SK-N-SH treated with all-trans-retinoic acid at 6 μM for 48 hours (cell line): ENCODE results near the gene KIF26A.

Experiments
- ATAC-seq: fragments of 200-7000 bp; cut with Tn5 transposase; 3 replicates; pipeline ENCODE4 v1.9.1; 2020; ENCODE audit warnings: mild to moderate bottlenecking, moderate library complexity
- ARNTL ChIP-seq: fragments of 450-650 bp; formaldehyde crosslinking; IDR thresholded peaks from 2 replicates; pipeline ENCODE4 v1.5.0; 2020; ENCODE audit warnings: low read depth, mild to moderate bottlenecking, moderate library complexity, borderline replicate concordance
- BACH2 ChIP-seq: fragments of 250-450 bp; sonication (Bioruptor Pico); IDR thresholded peaks from 2 replicates; pipeline ENCODE4 v1.9.0; 2021; ENCODE audit warnings: mild to moderate bottlenecking, borderline replicate concordance
- CREB5 ChIP-seq: fragments of 250-450 bp; sonication (Bioruptor Pico); IDR thresholded peaks from 2 replicates; pipeline ENCODE4 v1.5.1; 2020; ENCODE audit warnings: low read depth, mild to moderate bottlenecking, moderate library complexity
- ESRRG ChIP-seq: fragments of 250-450 bp; sonication (Bioruptor Pico); IDR thresholded peaks from 2 replicates; pipeline ENCODE4 v1.6.1; 2021; ENCODE audit warnings: mild to moderate bottlenecking
- GLIS3 ChIP-seq: fragments of 250-450 bp; sonication (Bioruptor Pico); IDR thresholded peaks from 2 replicates; pipeline ENCODE4 v1.5.0; 2020; ENCODE audit warnings: mild to moderate bottlenecking, moderate library complexity
- OSR1 ChIP-seq: fragments of 250-450 bp; sonication (Bioruptor Pico); IDR thresholded peaks from 2 replicates; pipeline ENCODE4 v1.8.0; 2022; ENCODE audit warnings: moderate library complexity, mild to moderate bottlenecking, inconsistent platforms
- PPARA ChIP-seq: fragments of 250-450 bp; sonication (Bioruptor Pico); IDR thresholded peaks from 2 replicates; pipeline ENCODE4 v1.5.0; 2020; ENCODE audit warnings: mild to moderate bottlenecking, borderline replicate concordance
- SNAI2 ChIP-seq: fragments of 250-450 bp; sonication (Bioruptor Pico); IDR thresholded peaks from 2 replicates; pipeline ENCODE4 v1.5.0; 2020; ENCODE audit warnings: mild to moderate bottlenecking, moderate library complexity
- TCF4 ChIP-seq: fragments of 250-450 bp; sonication (Bioruptor Pico); IDR thresholded peaks from 2 replicates; pipeline ENCODE4 v1.8.0; 2021; ENCODE audit warnings: mild to moderate bottlenecking, moderate library complexity, borderline replicate concordance
- TOX ChIP-seq: fragments of 250-450 bp; sonication (Bioruptor Pico); IDR thresholded peaks from 2 replicates; pipeline ENCODE4 v1.8.0; 2021; ENCODE audit warnings: mild to moderate bottlenecking, moderate library complexity, borderline replicate concordance
- ZC3H10 ChIP-seq: fragments of 250-450 bp; sonication (Bioruptor Pico); IDR thresholded peaks from 2 replicates; pipeline ENCODE4 v1.5.1; 2021; ENCODE audit warnings: mild to moderate bottlenecking, moderate library complexity
- ZFP3 ChIP-seq: fragments of 250-450 bp; sonication (Bioruptor Pico); IDR thresholded peaks from 2 replicates; pipeline ENCODE4 v1.5.0; 2020; ENCODE audit warnings: mild to moderate bottlenecking, moderate library complexity
- ZFP30 ChIP-seq: fragments of 450-650 bp; formaldehyde crosslinking; IDR thresholded peaks from 2 replicates; pipeline ENCODE4 v1.5.0; 2022; ENCODE audit warnings: mild to moderate bottlenecking, moderate library complexity
- ZNF565 ChIP-seq: fragments of 450-650 bp; formaldehyde crosslinking; conservative IDR thresholded peaks from 2 replicates; pipeline ENCODE4 v1.5.0; 2020; ENCODE audit warnings: low read depth, mild to moderate bottlenecking, moderate library complexity
- ZNF70 ChIP-seq: fragments of 450-650 bp; formaldehyde crosslinking; IDR thresholded peaks from 2 replicates; pipeline ENCODE4 v1.5.0; 2020; ENCODE audit warnings: mild to moderate bottlenecking, moderate library complexity
- ZNF8 ChIP-seq: fragments of 450-650 bp; formaldehyde crosslinking; IDR thresholded peaks from 2 replicates; pipeline ENCODE4 v1.5.0; 2020; ENCODE audit warnings: mild to moderate bottlenecking, moderate library complexity
- TF ChIP-seq, protein P1 (sequence below): fragments of 250-450 bp; sonication (Bioruptor Pico); IDR thresholded peaks from 2 replicates; pipeline ENCODE4 v1.8.0; 2020; ENCODE audit warnings: mild to moderate bottlenecking, moderate library complexity, borderline replicate concordance
- TF ChIP-seq, protein P2 (sequence below): fragments of 250-450 bp; sonication (Bioruptor Pico); IDR thresholded peaks from 2 replicates; pipeline ENCODE4 v1.5.1; 2021; ENCODE audit warnings: mild to moderate bottlenecking, moderate library complexity

Gene KIF26A

GRCh38 chr14:104144911-104145825 lies 6.8 kb downstream of the KIF26A start:
- TF ChIP-seq ZC3H10 (CRISPR knock-in tag): no peak
- no peak for TF ChIP-seq TCF4 (CRISPR knock-in tag)
- ATAC-seq: no peak

- TF ChIP-seq ZFP30 (CRISPR knock-in tag): no peak
- no peak for TF ChIP-seq ZFP3 (CRISPR knock-in tag)
- no peak for TF ChIP-seq ESRRG (CRISPR knock-in tag)
- TF ChIP-seq GLIS3: no peak
- TF ChIP-seq ZNF565: no peak
- no peak for TF ChIP-seq ARNTL (CRISPR knock-in tag)
- TF ChIP-seq, protein P1, sequence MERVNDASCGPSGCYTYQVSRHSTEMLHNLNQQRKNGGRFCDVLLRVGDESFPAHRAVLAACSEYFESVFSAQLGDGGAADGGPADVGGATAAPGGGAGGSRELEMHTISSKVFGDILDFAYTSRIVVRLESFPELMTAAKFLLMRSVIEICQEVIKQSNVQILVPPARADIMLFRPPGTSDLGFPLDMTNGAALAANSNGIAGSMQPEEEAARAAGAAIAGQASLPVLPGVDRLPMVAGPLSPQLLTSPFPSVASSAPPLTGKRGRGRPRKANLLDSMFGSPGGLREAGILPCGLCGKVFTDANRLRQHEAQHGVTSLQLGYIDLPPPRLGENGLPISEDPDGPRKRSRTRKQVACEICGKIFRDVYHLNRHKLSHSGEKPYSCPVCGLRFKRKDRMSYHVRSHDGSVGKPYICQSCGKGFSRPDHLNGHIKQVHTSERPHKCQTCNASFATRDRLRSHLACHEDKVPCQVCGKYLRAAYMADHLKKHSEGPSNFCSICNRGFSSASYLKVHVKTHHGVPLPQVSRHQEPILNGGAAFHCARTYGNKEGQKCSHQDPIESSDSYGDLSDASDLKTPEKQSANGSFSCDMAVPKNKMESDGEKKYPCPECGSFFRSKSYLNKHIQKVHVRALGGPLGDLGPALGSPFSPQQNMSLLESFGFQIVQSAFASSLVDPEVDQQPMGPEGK (CRISPR knock-in tag): no peak
- TF ChIP-seq ZNF70 (CRISPR knock-in tag): no peak
- TF ChIP-seq SNAI2 (CRISPR knock-in tag): no peak
- TF ChIP-seq ZC3H10 (CRISPR knock-in tag): no peak
- no peak for TF ChIP-seq CREB5
- no peak for TF ChIP-seq OSR1 (CRISPR knock-in tag)
- TF ChIP-seq, protein P2, sequence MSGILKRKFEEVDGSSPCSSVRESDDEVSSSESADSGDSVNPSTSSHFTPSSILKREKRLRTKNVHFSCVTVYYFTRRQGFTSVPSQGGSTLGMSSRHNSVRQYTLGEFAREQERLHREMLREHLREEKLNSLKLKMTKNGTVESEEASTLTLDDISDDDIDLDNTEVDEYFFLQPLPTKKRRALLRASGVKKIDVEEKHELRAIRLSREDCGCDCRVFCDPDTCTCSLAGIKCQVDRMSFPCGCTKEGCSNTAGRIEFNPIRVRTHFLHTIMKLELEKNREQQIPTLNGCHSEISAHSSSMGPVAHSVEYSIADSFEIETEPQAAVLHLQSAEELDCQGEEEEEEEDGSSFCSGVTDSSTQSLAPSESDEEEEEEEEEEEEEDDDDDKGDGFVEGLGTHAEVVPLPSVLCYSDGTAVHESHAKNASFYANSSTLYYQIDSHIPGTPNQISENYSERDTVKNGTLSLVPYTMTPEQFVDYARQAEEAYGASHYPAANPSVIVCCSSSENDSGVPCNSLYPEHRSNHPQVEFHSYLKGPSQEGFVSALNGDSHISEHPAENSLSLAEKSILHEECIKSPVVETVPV (CRISPR knock-in tag): no peak
- TF ChIP-seq TCF4 (CRISPR knock-in tag): no peak
- TF ChIP-seq PPARA (CRISPR knock-in tag): no peak
- TF ChIP-seq ZNF8 (CRISPR knock-in tag): no peak
- TF ChIP-seq BACH2 (CRISPR knock-in tag): no peak
- no peak for ATAC-seq
Measured at GRCh38 chr14:104145826-104146601, 7.6 kb downstream of the KIF26A start.

- no peak for ATAC-seq
- TF ChIP-seq ZNF565 (no peak), ZFP30 (CRISPR knock-in tag) (no peak), ZNF70 (CRISPR knock-in tag) (no peak), BACH2 (CRISPR knock-in tag) (no peak), TOX (no peak), ZNF8 (CRISPR knock-in tag) (no peak), OSR1 (CRISPR knock-in tag) (no peak)
- TF ChIP-seq, protein P2 (CRISPR knock-in tag): no peak
Measured at GRCh38 chr14:104146651-104147345, 8.4 kb downstream of the KIF26A start.
